ENCODE results near the gene EFEMP1. TPM values are rescaled to one million over a fixed set of nuclear protein-coding genes. Genes with fewer than 3 reads are reported as not detected.

The EFEMP1 gene
- total and polyA plus RNA-seq, 12 donors: 15.7 to 157 (median 32.5) TPM

GRCh38 chr2:55891671-55892094 lies 31.9 kb downstream of the EFEMP1 start:
- Histone ChIP-seq H3K27me3 (no peaks in the 10 kb centered on the region), H3K36me3 (no peaks in the 10 kb centered on the region), H3K4me3 (no peak overlapping the region), H3K27ac (no peak overlapping the region), H3K9me3 (no peaks in the 10 kb centered on the region), H3K4me1 (peaks cover 0 to 37% (median 5%) of the 10 kb centered on the region in 9 donors)
- DNase-seq: no peak
- no peak for ATAC-seq
- no peak for TF ChIP-seq CTCF (IDR thresholded peaks at IDR 0.05)
- intact Hi-C loops (cut with DNase I): no loop called here
- WGBS, 2 donors: 53 to 59% methylated on average over 2 of the region's 2 CpGs

GRCh38 chr2:55888936-55889335 lies 34.6 kb downstream of the EFEMP1 start:
- Histone ChIP-seq H3K36me3 (no peaks in the 10 kb centered on the region), H3K4me1 (peaks cover 0 to 63% (median 24%) of the 10 kb centered on the region in 9 donors), H3K27me3 (no peaks in the 10 kb centered on the region), H3K27ac (peak overlapping the region in 4 of 10 donors; percentile 1 to 82 (median 24)), H3K9me3 (no peaks in the 10 kb centered on the region), H3K4me3 (no peak overlapping the region)
- intact Hi-C loops (cut with DNase I): loop anchor here in 1 of 10 donors (5.0 kb wide), 1 partner anchor 82 kb away; no protein-coding TSS in a partner anchor
- DNase-seq (peak; percentile 16 to 17), ATAC-seq (peak in 6 of 8 donors; percentile 26 to 79 (median 47))
- no peak for TF ChIP-seq CTCF (IDR thresholded peaks at IDR 0.05)
- 44 to 57% methylated on average over 3 of the region's 3 CpGs for WGBS, 2 donors

- no peaks in the 10 kb centered on the region for H3K9me3 ChIP-seq
- H3K36me3 ChIP-seq: no peaks in the 10 kb centered on the region
- H3K4me1 ChIP-seq: peaks cover 0 to 72% (median 28%) of the 10 kb centered on the region in 9 donors
- no peaks in the 10 kb centered on the region for H3K27me3 ChIP-seq
- ATAC-seq (no peak), DNase-seq (no peak)
- WGBS, 2 donors: 82% methylated on average over 7 of the region's 7 CpGs
- intact Hi-C loops (cut with DNase I): loop anchor here in 1 of 10 donors (5.0 kb wide), 1 partner anchor 81 kb away; no protein-coding TSS in a partner anchor
- TF ChIP-seq CTCF (IDR thresholded peaks at IDR 0.05): no peak
- H3K4me3 ChIP-seq: no peak overlapping the region
- H3K27ac ChIP-seq: peak overlapping the region in 6 of 10 donors; percentile 1 to 82 (median 24)
Observed at GRCh38 chr2:55887901-55888624, 35.5 kb downstream of the EFEMP1 start.

GRCh38 chr2:55887351-55887750 lies 36.2 kb downstream of the EFEMP1 start:
- Histone ChIP-seq H3K27ac (peak overlapping the region in 7 of 10 donors; percentile 19 to 82 (median 62)), H3K27me3 (no peaks in the 10 kb centered on the region), H3K4me1 (peaks cover 0 to 78% (median 28%) of the 10 kb centered on the region in 9 donors), H3K9me3 (no peaks in the 10 kb centered on the region), H3K4me3 (no peak overlapping the region), H3K36me3 (no peaks in the 10 kb centered on the region)
- WGBS, 2 donors: 53 to 69% methylated on average over 2 of the region's 2 CpGs
- intact Hi-C loops (cut with DNase I): loop anchor here in 1 of 10 donors (5.0 kb wide), 1 partner anchor 80 kb away; no protein-coding TSS in a partner anchor
- DNase-seq (no peak), ATAC-seq (no peak)
- no peak for TF ChIP-seq CTCF (IDR thresholded peaks at IDR 0.05)

Measured in heart right ventricle (tissue), 16 donors.